HG02870 (cell line): ENCODE data around the gene CFAP46.
"Not testable (repeated sequence)": the region's sequence is repeated elsewhere in the genome, so short reads cannot be mapped to it uniquely, and the experiment has no call there.

Experiments
- ATAC-seq: cut with Tn5 transposase; IDR thresholded peaks from one replicate; pipeline ENCODE4 v1.9.1; 2021; ENCODE audit warnings: mild to moderate bottlenecking, moderate library complexity; ENCODE audit not compliant: unreplicated experiment

The CFAP46 gene

DNA sequence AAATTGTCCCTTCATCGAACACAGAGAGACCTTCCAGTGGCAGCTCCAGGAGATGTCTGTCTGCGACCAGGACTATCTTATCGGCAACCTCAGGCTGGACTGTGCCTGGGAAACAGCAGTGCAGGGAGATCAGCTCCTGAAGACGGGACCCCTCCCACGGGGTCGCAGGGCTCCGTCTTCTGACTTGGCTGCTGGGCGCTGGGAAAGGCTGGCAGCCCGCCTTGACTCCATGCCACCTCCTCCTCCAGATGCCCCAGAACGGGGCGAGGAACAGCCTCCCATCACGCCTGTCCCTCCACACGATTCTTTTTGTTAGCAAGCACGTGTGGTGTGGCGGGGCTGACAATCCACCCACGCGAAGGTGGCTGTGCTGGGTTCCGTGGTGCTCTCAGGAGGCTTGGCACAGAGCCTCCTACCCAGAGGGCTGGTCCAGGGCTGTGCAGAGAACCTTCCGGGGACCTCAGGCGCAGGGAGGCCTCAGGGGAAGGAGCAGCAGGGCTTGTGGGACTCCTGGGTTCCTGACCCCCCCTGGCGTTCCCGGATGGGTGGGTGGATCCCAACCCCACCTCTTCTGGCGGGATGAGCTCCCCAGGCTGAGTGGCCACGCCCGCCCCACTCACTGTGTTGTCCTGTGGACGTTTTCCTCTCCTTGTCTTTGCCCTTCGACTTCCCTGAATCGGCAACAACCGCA is 108.8 kb downstream of the CFAP46 start:
- no peak for ATAC-seq

DNA sequence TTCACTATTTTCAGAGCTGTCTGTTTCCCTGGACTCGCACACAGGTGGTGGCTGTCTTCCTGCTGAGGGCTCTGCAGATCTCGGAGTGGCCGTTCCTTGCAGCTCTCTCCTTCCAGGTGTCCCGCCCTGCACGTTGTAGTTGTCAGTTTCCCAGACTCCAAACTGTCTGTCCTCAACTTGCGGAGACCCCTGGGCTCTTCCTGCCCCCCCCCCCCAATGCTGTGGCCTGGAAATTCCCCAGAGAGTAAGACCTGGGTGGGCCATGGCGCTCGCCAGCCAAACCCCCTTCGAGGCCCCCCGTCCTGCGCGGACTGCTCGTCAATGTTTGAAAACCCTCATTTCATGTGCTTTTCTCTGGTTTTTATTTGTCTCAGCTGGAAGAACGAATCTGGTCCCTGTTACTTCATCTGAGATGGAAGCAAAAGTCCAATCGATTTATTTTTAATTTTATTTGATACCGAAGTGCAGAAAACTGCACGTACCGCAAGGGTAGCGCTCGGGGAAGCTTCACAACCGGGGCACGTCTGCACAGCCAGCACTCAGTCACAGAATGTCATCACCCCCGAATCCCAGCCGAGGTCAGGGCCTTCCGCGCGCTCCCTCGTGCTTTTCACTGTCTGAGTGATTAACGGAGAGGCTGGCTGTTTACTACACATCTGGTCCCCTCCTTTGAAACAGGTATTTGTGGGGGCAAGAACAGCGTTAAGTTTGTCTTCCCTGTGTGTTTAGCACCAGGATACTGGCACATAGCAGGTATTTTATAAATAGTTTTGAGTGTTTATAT is 110.0 kb downstream of the CFAP46 start:
- ATAC-seq: no peak

DNA sequence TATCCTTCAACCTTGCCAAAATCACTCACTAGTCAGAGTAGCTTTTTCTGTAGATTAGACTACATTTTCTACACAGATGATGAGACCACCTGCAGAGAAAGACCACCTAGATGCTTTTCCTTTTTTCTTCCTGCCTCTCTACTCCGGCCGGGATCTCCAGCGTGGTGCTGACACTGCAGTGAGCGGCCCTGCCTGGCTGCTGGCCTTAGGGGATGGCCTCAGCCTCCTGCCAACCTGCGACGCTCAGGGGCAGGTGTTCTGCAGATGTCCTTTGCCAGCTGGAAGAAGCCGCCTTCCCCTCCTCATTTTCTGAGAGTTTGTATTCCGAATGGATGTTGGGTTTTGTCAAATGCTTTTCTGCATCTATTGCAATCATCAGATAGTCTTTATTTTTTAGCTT is 113.0 kb downstream of the CFAP46 start:
- ATAC-seq: no peak

DNA sequence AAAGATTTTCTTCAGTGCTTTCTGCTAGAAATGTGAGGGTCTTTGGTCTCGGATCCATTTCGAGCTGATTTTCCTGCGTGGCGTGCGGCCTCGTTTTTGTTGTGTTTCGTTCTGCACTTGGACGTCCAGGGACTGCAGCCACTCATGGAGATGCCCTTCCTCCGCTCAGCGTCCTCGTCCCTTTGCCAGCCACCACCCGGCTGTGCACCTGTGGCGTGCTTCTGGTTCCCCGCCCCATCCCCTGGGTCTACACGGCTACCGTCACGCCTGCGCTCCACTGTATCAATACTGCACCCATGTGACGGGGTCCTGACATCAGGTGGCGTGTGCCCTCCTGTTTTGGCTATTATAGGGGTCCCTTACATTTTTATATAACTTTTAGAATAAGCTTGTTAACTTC is 113.7 kb downstream of the CFAP46 start:
- no peak for ATAC-seq

DNA sequence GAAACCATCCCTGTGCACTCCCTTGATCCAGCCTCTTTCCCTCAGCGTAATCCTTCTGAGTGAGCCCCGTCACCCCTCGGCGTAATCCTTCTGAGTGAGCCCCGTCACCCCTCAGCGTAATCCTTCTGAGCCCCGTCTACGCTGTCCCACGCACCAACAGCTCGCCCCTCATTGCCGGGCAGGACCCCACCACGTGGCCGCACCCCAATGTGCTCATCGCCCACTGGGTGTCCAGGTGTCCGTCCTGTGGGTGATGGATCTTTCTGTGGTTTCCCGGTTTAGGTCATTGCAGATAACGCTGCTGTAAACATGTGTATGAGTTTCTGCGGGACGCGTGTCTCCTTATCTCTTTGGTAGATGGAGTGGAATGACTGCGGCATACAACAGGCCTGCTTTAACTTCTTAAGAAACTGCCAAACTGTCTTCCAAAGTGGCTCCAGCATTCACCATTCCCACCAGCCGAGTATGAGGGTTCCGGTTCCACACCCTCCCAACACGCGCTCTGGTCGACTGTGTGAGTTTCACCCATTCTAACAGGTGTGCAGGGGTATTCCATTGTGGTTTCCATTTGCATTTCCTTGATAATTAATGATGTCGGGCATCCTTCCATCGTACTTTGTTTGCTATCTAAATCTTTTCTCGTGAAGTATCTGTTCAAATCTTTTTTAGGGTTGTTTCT is 114.4 kb downstream of the CFAP46 start:
- no peak for ATAC-seq

DNA sequence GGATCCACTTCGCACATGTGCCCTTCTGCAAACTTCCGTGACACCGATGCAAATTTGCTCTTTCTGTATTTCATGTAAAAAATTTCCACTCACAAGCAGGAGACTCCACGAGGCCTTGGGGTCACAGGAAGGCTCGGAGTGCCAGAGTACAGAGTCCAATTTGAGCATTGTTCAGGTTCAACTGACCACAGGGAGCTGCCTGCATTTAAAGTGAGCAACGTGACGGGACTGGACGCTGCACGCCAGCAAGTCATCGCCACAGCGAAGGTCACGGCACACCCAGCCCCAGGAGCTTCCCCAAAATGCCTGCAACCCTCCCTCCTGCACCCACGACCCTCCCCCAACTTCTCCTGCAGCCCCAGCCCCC is 115.0 kb downstream of the CFAP46 start:
- ATAC-seq: no peak

DNA sequence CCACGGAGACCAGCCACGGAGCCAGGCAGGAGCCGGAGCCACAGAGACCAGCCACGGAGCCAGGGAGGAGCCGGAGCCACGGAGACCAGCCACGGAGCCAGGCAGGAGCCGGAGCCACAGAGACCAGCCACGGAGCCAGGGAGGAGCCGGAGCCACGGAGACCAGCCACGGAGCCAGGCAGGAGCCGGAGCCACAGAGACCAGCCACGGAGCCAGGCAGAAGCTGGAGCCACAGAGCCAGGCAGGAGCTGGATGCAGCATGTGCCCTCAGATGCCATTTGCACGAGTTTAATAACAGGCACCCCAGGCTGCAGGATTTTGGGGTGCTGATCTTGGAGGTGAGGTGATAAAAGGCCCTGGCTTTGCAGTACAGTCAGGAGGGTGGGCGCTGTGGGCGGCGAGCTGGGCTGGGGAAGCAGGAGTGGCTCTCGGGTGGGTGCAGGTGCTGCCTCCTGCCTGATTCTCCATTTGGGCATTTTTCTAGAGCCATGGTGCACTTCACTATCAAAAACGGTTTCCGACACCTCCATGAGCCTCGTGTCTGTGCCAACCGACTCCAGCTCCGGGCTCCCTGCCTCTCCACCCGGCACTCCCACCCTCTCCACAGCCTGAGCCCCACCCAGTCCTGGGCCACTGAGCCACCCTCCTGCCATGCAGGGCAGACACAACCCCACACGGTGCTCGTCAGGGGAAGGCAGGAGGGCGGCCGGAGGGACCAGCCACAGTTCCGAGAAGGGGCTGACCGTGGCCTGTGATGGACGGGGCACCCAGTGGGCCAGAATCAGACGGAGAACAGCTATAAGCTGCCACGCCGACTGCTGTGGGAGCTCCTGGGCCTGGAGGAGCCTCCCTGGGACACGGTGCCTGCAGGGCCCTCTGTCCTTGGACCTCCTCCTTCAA is 115.6 kb downstream of the CFAP46 start:
- no peak for ATAC-seq

DNA sequence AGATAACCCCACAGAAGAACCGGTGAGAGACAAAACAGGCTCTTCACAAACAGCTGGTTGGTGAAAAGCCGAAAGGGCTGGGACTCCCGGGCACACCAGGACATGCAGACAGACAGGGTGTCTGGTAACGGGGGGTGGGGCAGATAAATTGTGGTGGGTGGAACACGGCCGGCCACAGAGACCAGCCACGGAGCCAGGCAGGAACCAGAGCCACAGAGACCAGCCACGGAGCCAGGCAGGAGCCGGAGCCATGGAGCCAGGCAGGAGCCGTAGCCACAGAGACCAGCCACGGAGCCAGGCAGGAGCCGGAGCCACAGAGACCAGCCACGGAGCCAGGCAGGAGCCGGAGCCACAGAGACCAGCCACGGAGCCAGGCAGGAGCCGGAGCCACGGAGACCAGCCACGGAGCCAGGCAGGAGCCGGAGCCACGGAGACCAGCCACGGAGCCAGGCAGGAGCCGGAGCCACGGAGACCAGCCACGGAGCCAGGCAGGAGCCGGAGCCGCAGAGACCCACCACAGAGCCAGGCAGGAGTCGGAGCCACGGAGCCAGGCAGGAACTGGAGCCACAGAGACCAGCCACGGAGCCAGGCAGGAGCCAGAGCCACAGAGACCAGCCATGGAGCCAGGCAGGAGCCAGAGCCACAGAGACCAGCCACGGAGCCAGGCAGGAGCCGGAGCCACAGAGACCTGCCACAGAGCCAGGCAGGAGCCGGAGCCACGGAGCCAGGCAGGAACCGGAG is 116.4 kb downstream of the CFAP46 start:
- not testable (repeated sequence) for ATAC-seq

DNA sequence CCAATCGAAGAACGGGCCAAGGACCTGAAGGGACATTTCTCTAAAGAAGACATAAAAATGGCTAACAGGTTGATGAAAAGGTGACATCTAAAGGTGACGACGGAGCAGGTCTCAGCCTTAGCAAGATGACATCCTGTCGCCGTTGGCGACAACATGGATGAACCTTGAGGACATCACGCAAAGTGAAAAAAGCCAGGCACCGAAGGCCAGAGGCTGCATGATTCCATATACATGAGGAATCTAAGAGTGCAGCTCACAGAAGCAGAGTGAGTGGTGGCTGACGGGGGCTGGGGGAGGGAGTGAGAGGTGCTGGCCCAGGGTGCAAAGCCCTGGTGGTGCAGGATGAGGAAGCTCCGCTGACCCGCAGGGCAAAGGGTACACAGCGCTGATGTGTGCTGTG is 122.3 kb downstream of the CFAP46 start:
- ATAC-seq: no peak

DNA sequence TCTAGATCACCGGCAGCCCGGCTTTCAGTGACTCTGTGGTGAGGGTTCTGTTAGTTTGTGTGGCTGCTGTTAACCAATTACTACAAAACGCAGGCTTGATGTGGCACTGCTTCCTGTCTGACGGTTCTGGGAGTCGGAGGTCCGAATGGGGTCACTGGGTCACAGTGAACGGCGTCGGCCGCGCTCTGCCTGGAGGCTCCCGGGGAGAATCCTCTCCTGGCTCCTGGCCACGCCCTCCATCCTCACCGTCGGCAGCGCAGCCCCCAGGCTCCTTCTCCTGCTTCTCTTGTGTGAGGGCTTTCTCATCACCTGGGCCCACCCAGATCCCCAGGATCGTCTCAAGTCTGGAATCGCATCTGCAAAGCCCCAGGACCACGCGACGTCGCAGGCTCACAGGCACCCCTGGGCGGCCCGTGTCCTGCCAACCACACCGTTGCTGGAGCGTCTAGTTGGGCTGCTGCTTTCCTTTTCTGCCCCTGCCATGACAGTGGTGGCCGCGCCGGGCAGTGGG is 124.6 kb downstream of the CFAP46 start:
- ATAC-seq: no peak

DNA sequence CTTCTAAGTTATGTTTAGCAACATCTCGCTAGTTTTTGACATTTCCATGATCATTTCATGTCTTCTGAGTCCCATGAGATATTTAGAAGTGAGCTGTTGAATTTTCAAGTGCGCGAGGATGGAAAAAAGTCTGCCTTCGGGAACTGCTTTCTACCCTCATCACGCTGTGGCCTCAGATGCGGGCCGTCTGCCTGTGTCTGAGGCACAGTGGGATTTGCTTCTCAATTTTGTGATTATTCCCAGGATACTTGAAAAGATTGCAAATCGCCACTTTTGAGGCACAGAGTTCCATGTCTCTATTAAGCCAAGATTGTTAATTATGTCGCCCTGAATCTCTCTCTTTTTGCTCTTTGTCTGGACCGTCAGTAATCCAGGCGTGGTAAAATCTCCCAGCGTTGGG is 125.7 kb downstream of the CFAP46 start:
- no peak for ATAC-seq

DNA sequence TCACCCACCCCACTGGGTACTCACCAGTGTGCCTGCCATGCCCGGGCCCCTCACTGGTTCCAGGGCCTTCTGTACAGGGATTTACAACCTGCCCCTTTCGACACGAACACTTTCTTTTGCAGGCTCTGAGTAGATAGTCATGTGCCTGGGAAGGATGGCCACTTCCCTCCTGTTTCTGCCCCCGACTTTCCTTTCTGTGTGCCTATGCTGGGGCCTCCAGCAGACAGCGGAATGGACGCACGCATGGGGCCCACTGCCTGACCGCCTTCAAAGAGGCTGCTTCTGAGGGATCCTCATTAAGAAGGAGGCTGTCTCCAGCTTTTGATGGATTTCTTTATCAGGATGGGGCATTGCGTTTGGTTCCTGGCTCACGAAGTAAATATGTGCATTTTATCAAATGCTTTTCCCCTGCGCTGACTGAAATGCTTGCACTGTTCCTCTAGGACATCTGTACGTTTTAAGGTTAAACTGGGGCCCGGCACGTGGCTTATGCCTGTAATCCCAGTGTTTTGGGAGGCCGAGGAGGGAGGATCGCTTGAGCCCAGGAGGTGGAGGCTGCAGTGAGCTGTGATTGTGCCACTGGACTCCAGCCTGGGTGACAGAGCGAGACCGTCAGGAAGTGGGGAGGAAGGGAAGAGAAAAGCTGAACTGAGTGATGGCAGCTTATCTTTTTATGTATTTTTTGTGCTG is 127.1 kb downstream of the CFAP46 start:
- ATAC-seq: no peak

DNA sequence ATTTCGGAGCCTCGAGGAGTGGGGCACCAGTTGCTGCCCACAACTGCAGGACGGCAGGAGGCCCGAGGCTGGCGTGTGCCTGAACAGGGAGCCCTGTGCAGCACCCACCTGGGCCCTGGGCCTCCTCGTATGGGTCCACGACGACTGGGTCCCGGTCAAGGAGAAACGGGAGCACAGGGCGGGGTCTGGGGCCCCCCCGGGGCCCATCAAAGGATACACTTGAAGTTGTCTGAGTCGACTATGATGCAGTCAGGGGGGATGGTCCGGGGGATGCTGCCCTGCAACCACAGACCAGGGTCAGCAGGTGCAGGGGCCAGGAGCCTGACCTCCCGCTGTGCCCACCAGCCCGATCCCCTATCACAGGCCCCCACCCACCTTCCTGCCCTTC is 127.9 kb downstream of the CFAP46 start:
- ATAC-seq: no peak

DNA sequence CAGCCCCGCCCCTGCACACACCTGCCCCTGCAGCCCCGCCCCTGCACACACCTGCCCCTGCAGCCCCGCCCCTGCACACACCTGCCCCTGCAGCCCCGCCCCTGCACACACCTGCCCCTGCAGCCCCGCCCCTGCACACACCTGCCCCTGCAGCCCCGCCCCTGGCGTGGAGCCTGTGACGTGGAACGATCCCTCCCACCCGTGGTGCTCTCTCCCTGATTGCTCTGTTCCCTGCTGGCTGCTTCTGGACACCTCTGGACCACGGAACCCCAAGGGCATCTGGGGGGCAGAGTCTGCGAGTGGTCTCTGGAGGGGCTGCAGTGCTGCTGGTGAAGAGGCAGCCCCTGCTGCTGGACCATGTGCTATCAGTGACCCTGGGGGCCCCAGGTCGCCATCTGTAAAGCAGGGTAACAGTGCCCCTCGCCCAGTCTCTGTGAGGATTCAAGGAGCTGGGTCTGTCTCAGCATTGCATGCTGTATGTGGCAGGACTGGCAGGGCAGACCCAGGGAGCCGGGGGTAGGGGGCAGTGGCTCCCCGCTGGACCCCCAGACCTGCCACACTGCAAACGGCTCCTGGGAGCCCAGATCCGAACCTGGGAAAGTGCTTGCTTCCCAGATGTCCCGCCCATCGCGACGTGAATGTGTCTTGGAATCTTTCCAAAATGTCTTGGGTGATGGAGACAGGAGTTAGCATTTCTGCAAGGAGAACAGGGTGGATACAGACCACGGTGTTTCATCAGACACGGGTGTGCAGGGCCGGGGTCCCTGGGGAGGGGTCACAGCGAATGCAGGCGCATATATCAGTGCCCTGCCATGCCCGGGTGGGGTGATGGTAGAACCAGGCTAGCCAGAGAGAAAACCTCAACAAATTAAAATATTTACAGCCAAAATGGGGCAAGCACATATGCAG is 128.6 kb downstream of the CFAP46 start:
- ATAC-seq: no peak

DNA sequence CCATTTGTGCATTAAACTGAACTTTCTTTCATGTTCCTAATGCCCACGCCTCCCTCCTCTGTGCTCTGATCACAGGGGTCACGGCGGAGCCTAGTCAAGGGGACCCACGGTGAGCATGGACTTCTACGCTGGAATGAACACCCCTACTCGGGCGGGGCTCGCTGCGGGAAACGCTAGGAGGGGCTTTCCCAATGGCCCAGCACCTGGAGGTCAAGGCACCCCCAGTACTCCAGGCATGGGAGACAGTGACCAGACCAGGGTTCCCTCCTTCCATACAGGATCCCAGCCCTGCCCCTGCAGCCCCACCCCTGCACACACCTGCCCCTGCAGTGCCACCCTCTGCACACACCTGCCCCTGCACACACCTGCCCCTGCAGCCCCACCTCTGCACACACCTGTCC is 129.4 kb downstream of the CFAP46 start:
- ATAC-seq: no peak

DNA sequence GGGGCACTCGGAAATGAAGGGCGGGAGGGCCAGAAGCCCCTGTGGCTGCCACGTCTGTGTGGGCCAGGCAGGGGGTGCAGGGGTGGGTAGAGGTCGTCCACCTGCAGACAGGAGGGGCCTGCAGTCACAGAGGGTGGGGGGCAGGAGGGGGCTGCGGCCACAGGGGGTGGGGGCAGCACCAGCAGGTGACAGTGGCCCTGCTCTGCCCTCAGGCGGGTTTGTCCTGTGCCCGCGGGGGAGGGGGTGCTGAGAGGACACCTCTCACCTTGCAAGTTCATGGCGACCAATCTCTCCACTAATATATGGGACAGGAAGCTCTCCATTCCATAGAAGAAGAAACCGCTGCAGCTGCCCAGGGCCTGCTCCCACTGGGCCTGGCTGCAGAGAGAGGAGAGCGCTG is 129.8 kb downstream of the CFAP46 start:
- ATAC-seq: no peak

DNA sequence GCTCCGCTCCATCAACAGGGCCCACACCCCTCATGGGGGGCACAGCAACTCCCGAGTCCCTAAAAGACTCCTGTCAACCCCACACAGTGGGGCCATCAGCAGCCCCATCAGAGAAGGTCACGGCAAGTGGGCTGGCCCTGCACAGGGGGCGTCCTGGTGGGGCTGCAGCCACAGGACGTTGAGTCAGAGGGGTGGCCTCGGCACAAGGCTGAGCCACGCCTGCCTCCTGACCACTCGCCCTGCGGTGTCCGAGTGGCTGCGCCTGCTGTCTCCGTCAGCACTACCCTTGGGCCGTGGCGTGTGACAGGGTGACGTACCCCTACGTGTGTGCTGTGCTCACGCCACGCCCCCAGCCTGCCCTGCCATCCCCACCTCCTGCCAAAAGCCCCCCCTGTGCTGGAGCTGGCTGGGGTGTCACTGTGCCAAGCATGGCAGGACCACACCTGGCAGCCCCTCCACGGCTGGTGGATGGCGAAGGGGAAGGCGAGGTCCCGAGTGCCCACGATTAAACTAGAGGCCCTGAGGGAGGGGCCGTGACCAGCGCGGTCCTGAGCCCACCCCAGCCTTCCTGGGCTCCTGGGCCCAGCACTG is 130.4 kb downstream of the CFAP46 start:
- ATAC-seq: no peak
